Psoas muscle (tissue), 8 donors: ENCODE data around the gene GLTP. TPM values are rescaled to one million over a fixed set of nuclear protein-coding genes. Genes with fewer than 3 reads are reported as not detected.

Experiments
- ATAC-seq, 4 donors: fragments of 200-7000 bp; cut with Tn5 transposase; one replicate each; pipeline ENCODE4 v1.9.1; 2020; ENCODE audit warnings: moderate library complexity in 3 of 4, mild to moderate bottlenecking in 2 of 4
- DNase-seq, 2 donors: peaks; one replicate each; pipeline ENCODE4 v3.0.0-alpha.2; 2020
- H3K27ac ChIP-seq: fragments of 200-600 bp; one replicate; pipeline ENCODE4 v1.8.0; 2022
- H3K27me3 ChIP-seq, 3 donors: fragments of 200-600 bp in 1 of 3; one replicate each; pipeline versions ENCODE4 v1.6.1 to v1.8.0; 2013 to 2022; ENCODE audit warnings: low read length in 2 of 3, mild to moderate bottlenecking in 2 of 3, moderate library complexity in 1 of 3; ENCODE audit not compliant: insufficient read depth in 3 of 3
- H3K36me3 ChIP-seq, 2 donors: fragments of 200-600 bp in 1 of 2; one replicate each; pipeline versions ENCODE4 v1.6.1 to v1.8.0; 2013 to 2022; ENCODE audit warnings: low read depth in 1 of 2, mild to moderate bottlenecking in 1 of 2, moderate library complexity in 1 of 2; ENCODE audit not compliant: insufficient read depth in 1 of 2
- H3K4me1 ChIP-seq: fragments of 200-600 bp; one replicate; pipeline ENCODE4 v1.8.0; 2022
- H3K4me3 ChIP-seq: fragments of 200-600 bp; one replicate; pipeline ENCODE4 v1.8.0; 2022; ENCODE audit warnings: mild to moderate bottlenecking
- H3K9me3 ChIP-seq: fragments of 200-600 bp; one replicate; pipeline ENCODE4 v1.8.0; 2022
- WGBS, 3 donors: extraction: QIAGEN DNeasy Blood & Tissue Kit; methylation state at CpG; one replicate each; pipeline versions ENCODE4 v1.1.6 to v1.1.7; 2013; 5-methylcytosine and 5-hydroxymethylcytosine counted together
- intact Hi-C, 2 donors: fragments of 100-400 bp; cut with DNase I; formaldehyde crosslinking; loops; one replicate each; pipeline versions ENCODE4 v1.11.0 to v1.14.2; 2022
- polyA plus RNA-seq, 3 donors: library from polyadenylated mRNA; stranded (reverse); fragments of 200-250 nt; gene quantifications; one replicate each; pipeline ENCODE4 v1.2.3, GENCODE V29; 2013
- total RNA-seq, 4 donors: library from RNA; stranded (reverse); fragmentation: NEBNext Ultra II Directional in 2 of 4; extraction: Animal tissue kit (Norgen Biotek cat#: 25700) in 2 of 4; gene quantifications; one replicate each; pipeline versions ENCODE4 v1.2.1 to v1.2.4, GENCODE V29; 2021 to 2023
- TF ChIP-seq, protein P1 (sequence below): fragments of 200-600 bp; IDR thresholded peaks from one replicate; pipeline ENCODE4 v1.8.0; 2022; ENCODE audit warnings: antibody characterized with exemption
- donor health status: healthy with polysubstance abuse.
- donor health status: DM: no; HTN: no; CAD: no; lungs with moderate emphysema.
- donor health status: Bipolar disorder and iron deficiency.
- donor health status: healthy.
- donor health status: DM: yes; HTN: yes; CAD: no.
- donor health status: DM: no; HTN: no; CAD: no.
- donor health status: DM: no; HTN: no; CAD: no.
- donor health status: DM: yes; HTN: yes; CAD: no.

The GLTP gene
- total and polyA plus RNA-seq, 7 donors, result 12.1 to 23.3 (median 16.9) TPM

- DNase-seq, result no peak
- TF ChIP-seq, protein P1, sequence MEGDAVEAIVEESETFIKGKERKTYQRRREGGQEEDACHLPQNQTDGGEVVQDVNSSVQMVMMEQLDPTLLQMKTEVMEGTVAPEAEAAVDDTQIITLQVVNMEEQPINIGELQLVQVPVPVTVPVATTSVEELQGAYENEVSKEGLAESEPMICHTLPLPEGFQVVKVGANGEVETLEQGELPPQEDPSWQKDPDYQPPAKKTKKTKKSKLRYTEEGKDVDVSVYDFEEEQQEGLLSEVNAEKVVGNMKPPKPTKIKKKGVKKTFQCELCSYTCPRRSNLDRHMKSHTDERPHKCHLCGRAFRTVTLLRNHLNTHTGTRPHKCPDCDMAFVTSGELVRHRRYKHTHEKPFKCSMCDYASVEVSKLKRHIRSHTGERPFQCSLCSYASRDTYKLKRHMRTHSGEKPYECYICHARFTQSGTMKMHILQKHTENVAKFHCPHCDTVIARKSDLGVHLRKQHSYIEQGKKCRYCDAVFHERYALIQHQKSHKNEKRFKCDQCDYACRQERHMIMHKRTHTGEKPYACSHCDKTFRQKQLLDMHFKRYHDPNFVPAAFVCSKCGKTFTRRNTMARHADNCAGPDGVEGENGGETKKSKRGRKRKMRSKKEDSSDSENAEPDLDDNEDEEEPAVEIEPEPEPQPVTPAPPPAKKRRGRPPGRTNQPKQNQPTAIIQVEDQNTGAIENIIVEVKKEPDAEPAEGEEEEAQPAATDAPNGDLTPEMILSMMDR, result no peak
- Histone ChIP-seq H3K4me1 (no peaks in the 10 kb centered on the region), H3K27me3 (peaks cover 0 to 29% (median 7%) of the 10 kb centered on the region in 3 donors), H3K9me3 (no peaks in the 10 kb centered on the region), H3K4me3 (no peak overlapping the region), H3K36me3 (no peaks in the 10 kb centered on the region), H3K27ac (no peak overlapping the region)
- ATAC-seq, result no peak
- 49 to 59% (median 51%) methylated on average over 2 of the region's 2 CpGs for WGBS, 3 donors
- intact Hi-C loops, result no loop called here
Observed at GRCh38 chr12:109830718-109831117, 49.6 kb downstream of the GLTP start.

- 66 to 79% (median 70%) methylated on average over 2 of the region's 2 CpGs for WGBS, 3 donors
- no peaks in the 10 kb centered on the region for H3K9me3 ChIP-seq
- peaks cover 0 to 29% (median 7%) of the 10 kb centered on the region in 3 donors for H3K27me3 ChIP-seq
Observed at GRCh38 chr12:109830267-109830666, 50.1 kb downstream of the GLTP start.

DNA sequence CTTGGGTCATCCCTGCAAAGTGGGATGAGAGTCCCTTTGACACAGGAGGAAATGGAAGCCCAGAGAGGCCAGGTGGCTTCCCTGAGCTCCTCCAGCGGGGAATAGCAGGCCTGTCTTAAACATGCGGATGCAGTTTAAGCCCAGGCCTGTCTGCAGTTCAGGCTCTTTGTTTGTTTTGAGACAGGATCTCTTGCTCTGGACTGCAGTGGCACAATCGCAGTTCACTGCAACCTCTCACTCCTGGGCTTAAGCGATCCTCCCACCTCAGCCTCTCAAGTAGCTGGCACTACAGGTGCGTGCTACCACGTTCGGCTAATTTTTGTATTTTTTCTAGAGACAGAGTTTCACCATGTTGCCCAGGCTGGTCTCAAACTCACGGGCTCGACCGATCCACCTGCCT, 50.7 kb downstream of the GLTP start:
- Histone ChIP-seq H3K36me3 (no peaks in the 10 kb centered on the region), H3K27me3 (peaks cover 0 to 25% (median 7%) of the 10 kb centered on the region in 3 donors), H3K4me3 (no peak overlapping the region), H3K27ac (no peak overlapping the region), H3K9me3 (no peaks in the 10 kb centered on the region), H3K4me1 (no peaks in the 10 kb centered on the region)
- no peak for ATAC-seq
- TF ChIP-seq, protein P1, result no peak
- WGBS, 3 donors, result 80 to 83% (median 81%) methylated on average over 10 of the region's 10 CpGs
- no peak for DNase-seq
- intact Hi-C loops, result no loop called here

More at GRCh38 chr12:109830267-109830666, 50.1 kb downstream of the GLTP start:
- no peak overlapping the region for H3K27ac ChIP-seq
- ATAC-seq, result no peak
- H3K4me1 ChIP-seq, result no peaks in the 10 kb centered on the region
- TF ChIP-seq, protein P1, result no peak
- H3K4me3 ChIP-seq, result no peak overlapping the region
- H3K36me3 ChIP-seq, result no peaks in the 10 kb centered on the region
- intact Hi-C loops, result no loop called here
- DNase-seq, result no peak

- DNase-seq, result no peak
- peaks cover 0 to 23% (median 7%) of the 10 kb centered on the region in 3 donors for H3K27me3 ChIP-seq
- intact Hi-C loops, result no loop called here
- H3K36me3 ChIP-seq, result no peaks in the 10 kb centered on the region
- no peak overlapping the region for H3K27ac ChIP-seq
- no peak for ATAC-seq
- no peaks in the 10 kb centered on the region for H3K9me3 ChIP-seq
- WGBS, 3 donors, result 65 to 73% (median 70%) methylated on average over 3 of the region's 3 CpGs
- TF ChIP-seq, protein P1, result no peak
- H3K4me3 ChIP-seq, result no peak overlapping the region
- no peaks in the 10 kb centered on the region for H3K4me1 ChIP-seq
Observed at GRCh38 chr12:109828754-109829511, 51.4 kb downstream of the GLTP start.
